HG02571 (cell line): ENCODE measurements around the gene LRRC36.
"Not testable (repeated sequence)": the region's sequence is repeated elsewhere in the genome, so short reads cannot be mapped to it uniquely, and the experiment has no call there.

Experiments
- ATAC-seq: cut with Tn5 transposase; IDR thresholded peaks from one replicate; pipeline ENCODE4 v1.9.1; 2021; ENCODE audit warnings: mild to moderate bottlenecking, moderate library complexity; ENCODE audit not compliant: unreplicated experiment

Gene LRRC36

DNA sequence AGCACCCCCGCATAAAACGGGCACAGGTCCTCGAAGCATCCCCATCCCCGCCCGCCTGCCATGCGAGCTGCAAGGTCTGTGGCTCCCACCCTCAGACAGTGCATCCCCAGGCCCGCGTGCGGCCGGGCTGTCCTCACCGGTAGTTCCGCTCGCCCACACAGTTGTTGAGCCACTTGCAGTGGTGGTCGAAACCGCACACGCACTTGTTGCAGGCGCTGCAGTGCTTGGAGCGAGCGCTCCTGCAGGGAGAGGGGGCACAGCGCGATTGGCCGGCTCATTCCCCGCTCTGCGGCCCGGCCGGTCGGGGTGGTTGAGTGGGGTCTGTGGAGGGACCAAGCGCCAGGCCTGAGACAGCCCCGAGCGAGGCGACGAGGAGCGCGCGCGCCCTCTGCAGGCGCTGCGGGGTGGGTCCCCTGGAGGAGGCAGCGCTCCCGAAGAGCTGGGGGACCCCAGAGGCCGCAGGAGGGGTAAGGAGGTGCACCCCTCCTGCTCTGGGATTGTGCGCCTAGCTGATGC is 72.7 kb downstream of the LRRC36 start:
- ATAC-seq = no peak

DNA sequence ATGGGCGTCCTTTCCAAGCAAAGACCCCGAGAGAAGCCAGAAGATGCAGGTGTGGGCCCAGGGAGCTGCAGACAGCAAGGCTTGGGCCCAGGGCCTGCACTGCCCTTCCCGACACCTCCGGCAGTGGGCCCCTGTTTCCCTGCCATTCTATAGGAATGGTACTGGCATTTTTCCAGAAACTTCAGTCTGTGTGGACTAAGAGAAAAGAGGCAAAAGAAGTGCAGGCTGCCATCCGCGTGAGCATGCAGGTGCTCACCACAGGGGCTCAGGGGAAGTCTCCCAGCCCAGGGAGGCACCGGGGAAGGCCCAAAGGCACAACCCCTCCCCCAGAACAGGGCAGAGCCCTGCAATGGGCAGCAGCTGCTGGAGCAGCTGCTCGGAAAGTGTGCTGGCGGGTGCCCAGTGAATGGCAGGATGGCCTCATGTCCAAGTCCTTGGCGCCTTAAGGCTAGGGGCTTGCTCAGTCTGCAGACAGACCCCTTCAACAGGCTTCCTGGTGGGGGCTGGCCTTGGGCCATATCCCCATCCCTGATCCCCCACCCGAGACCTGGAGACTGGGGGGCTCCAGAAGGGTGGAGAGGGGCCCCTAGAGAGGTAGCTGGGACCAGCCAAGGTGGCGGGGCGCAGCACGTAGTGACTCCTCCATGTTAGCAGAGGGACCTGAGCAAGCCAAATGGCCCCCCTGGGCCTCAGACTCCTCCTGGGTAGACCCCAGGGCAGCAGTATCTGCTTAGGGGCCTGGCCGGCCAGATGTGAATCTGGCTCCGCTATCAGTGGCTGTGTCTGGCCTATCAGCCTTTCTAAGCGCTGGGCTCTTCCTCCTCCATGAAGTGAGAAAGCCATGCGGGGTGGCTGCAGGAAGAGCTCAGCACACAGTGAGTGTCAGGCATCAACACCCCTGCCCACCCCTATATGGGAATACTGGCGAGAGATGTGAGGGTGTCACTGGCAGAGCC is 73.4 kb downstream of the LRRC36 start:
- no peak for ATAC-seq

DNA sequence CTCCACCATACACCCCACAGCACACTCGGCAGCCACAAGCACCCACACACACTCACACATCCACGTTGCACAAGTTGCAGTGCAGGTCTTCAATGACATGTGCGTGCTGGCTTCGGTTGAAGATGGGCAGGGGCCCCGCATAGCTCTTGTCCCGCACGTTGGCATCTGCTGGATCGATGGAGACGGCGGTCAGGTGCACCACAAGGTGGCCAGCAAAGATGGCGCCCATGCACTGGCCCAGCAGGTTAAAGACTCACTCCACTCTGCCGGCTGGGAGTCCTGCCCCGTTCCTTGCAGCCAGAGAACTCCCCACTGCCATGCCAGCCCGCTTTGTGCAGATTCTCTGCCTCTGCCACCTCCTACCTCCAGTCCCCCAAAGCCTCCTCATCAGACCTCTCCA is 74.3 kb downstream of the LRRC36 start:
- no peak for ATAC-seq

DNA sequence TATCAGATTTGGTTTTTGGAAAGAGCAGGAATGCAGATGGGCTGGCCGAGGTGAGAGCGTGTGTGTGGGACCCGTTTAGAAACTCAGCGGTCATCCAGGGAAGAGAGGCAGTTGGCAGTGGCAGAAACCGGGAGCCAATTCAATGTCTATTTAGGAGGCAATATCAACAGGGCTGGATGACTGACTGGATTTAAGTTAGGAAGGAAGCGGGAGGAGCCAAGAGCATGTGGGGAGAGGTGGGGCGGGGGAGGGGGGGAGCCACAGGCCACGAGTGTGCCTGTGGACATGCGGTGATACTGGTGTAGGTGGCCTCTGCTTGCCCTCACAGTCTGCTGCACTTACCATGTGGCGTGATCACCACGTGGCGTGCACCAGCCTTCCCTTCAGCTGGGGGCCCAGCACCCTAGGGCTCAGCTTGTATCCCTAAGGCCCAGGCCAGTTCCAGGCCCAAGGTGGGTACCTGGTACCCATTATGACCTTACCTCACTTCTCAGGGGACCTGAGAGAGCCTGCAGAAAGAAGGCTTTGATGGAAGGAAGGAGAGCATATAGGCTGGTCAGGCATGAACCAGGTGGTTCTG is 77.5 kb downstream of the LRRC36 start:
- ATAC-seq = no peak

DNA sequence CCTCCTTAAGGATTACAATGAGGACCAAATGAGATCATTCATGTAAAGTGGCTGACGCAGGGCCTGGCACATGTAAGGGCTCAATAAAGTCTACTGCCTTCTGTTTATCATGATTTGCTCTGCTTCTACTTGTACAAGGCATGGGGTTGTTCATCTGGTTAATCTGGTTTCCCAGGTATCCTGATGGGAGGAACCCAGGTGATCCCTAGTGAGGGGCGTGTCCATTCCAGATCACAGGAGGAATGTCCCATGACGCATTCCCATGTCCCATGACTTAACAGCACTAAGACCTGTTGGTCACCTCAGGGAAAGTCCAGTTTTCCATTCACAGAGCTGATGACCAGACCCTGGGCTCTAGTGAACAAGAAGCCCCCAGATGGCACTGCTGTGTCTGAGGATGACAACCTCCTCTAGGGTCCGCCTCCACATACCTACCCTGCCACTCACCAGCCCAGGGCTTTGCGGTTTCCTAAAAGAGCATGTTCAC is 78.2 kb downstream of the LRRC36 start:
- no peak for ATAC-seq

DNA sequence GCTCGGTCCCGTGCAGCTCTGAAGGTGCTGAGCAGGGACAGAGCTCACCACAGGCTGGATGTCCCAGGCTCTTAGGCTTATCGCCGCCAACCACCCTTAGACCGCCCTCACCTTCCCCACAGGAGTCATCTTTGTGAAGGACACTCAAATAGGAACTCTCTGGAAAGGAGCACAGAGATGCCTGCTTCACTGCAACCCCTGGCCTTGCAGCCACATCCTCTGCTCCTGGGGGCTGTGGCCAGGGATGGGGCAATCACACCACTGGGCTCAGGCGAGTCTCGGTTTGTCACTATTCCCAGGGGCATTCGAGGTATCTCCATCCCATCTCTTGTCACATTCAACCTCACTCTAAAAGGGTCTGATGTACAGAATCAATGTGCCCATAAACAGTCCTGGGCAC is 78.7 kb downstream of the LRRC36 start:
- ATAC-seq = no peak

DNA sequence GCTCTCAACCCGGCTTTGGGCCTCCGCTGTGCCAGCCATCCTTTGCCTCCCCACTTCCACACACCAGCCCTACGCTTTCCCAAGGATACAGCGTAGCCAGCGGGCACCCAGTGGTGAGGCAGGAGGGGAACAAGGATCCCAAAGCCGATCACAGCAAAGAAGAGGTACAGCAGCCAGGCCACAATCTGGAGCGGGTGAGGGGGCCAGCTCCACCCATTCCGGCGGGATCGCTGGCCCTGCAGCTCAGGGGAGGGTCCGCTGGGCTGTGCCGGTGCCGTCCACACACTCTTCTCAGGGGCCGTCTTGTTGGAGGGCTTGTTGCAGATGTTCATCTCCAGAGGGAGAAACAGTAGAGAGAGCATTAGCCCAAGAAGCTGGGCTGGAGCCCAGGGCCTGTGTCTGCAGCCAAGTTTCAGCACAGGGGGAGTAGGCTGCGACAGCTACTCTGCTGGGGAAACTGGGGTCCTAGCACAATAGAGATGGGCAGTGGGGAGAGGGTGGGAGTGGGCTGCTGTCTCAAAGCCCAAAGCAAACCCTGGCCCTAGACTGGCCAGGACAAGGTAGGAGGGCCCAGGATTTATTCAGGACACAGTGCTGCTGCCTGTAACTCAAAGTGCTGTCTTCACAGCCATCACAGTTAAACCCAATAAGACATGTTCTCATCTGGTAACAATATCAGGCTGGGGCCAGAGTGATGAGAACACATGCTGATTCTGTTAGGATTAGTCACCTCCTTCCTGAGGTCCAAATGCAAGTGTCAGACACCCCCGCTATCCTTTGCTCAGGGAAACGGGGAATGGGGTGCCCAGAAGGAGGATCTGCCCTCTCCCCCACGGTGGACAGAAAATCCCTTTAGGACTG is 79.7 kb downstream of the LRRC36 start:
- ATAC-seq = no peak

DNA sequence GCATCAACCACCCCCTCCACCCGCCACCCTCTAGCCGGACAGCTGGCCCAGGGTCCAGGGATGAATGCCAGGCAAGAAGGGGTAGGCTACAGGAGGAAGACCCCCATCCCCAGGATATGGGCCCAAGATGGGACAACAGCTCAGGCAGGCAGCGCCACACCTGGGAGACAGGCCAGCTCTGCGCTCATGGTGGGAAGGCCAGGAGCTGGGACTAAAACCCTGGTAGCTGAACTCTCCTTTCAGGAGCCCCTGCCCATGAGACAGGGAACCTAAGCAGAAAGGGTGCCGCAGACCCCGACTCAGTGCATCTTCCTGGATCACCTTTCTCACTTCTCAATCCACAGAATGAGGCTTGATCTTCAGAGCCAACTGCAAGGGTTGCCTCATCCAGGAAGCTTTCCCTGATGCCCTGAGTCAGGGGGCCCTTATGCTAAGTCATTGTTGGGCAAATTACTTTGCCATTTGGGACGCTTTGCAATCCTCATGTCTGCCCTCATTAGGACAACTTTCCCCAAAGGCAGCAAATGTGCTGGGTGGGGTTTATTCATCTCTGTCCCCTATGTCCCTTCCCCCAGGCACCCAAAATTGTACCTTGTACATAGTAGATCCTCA is 80.7 kb downstream of the LRRC36 start:
- no peak for ATAC-seq

DNA sequence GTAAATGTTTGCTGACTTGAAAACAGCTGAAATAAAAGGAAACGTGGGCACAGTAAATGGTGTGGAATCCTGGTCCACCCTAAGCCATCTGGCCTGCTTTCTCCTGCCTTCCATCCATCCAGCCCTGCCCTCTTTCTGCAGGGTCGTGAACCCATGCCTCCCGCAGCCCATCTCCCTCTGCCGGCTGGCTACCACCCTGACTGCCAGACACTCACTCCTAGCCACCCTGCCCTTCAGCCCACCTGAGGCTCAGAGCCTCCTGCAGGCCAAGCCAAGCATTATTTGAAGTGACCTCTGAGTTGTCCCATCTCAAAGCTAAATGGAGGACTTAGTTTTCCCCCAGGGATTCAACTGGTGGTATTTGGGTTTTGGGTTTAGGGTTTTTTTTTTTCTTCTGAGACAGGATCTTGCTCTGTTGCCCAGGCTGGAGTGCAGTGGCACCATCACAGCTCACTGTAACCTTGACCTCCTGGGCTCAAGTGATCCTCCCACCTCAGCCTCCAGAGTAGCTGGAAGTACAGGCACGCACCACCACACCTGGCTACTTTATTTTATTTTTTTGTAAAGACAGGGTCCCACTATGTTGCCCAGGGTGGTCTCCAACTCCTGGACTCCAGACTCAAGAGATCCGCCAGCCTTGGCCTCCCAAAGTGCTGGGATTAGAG is 81.3 kb downstream of the LRRC36 start:
- ATAC-seq = no peak

DNA sequence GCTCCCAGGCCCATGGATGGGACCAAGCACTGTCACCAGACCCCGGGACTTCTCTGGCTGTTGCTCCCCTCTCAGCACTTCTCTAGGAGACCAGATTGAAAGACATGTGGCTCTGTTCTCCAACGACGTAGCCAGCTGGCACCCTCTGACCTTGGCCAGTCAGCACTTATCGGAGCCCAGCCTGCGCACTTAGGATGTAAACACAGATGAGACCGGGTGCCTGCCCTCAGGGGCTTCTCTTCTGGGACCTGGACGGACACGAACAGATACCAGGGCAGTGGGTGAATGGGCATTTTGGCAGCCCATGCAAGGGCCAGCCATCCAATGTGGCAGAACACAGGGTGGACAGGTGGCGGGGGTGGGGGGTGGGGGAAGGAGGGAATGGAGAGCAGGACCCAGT is 83.0 kb downstream of the LRRC36 start:
- ATAC-seq = no peak

DNA sequence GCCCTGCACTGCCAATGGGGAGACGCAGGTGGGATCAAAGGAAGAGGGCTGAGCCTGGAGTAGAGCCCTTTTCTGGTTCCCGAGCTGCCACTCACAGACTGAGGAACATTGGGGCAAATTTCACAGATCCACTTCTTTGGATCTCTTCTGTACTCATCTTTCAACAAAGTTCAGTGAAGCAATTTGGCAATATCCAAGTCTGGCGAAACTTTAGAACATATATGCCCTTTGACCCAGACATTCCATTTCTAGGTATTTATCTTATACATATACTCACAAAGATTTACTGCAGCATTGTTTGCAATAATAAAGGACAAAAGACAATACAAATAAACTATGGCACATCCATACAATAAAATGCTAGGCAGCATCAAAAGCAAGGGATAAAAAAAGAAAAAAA is 84.7 kb downstream of the LRRC36 start:
- ATAC-seq = no peak

DNA sequence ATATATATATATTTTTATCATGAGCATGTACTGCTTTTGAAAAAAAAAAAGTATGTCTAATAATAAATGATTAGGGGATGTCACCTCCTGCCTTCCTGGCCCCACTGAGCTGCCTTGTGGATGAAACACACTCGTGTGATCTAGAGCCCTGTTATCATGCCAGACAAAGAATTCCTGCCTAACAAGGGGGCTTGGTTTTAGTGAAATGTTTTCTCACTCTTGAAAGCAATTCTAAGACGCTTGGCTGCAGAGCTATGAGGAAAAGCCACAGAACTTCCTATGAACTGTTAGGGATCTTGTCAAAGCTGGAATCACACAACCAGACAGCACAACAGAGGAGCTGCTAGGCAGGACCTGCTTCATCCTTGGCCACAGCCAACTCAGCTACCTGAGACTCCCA is 85.7 kb downstream of the LRRC36 start:
- no peak for ATAC-seq

DNA sequence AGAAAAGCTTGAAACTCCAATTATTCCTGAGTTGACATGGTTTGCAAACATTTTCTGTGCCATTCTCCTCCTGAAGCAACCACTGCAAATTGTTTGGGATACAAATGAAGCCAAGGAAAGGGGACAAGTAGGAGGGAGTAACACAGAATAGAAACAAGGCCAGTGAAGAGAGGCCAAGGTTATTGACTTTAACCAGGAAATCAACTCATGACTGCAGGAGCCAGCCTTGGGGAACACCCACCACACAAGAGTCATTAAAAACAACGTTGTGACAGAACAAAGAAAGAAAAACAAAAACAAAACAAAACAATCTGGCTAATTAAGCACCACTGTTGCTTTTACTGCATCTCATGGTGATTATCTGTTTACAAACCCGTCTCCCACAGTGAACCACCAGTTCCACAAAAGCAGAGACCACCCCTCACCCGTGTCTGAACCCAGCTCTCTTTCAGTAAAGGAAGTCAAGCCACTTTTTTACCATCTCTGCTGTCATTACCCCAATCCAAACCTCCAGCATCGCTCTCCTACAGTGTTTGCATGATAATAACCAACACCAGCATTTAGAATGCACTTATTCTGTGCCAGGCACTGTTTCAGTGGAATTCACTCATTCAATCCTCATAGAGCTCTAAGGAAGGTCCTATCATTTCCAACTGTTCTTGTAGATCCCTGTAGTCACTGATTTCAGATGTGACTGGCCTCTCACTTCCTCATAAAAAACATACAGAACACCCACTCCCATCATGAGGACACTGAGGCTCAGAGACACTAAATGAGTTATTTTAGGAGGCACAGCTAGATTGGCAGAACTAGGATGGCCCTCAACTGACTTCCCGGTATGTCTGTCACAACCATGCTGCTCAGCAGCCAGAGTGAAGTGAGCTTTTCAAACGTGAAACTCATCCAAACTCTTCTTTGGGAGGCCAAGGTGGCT is 87.6 kb downstream of the LRRC36 start:
- ATAC-seq = no peak

DNA sequence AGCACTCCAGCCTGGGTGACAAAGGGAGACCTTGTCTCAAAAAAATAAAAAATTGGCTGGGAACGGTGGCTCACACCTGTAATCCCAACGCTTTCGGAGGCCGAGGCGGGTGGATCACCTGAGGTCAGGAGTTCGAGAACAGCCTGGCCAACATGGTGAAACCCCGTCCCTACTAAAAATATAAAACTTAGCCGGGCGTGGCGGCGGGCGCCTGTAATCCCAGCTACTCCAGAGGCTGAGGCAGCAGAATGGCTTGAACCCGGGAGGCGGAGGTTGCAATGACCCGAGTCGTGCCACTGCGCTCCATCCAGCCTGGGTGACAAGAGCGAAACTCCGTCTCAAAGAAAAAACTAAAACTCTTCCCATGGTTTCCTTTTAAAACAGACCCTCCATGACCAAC is 88.8 kb downstream of the LRRC36 start:
- not testable (repeated sequence) for ATAC-seq

DNA sequence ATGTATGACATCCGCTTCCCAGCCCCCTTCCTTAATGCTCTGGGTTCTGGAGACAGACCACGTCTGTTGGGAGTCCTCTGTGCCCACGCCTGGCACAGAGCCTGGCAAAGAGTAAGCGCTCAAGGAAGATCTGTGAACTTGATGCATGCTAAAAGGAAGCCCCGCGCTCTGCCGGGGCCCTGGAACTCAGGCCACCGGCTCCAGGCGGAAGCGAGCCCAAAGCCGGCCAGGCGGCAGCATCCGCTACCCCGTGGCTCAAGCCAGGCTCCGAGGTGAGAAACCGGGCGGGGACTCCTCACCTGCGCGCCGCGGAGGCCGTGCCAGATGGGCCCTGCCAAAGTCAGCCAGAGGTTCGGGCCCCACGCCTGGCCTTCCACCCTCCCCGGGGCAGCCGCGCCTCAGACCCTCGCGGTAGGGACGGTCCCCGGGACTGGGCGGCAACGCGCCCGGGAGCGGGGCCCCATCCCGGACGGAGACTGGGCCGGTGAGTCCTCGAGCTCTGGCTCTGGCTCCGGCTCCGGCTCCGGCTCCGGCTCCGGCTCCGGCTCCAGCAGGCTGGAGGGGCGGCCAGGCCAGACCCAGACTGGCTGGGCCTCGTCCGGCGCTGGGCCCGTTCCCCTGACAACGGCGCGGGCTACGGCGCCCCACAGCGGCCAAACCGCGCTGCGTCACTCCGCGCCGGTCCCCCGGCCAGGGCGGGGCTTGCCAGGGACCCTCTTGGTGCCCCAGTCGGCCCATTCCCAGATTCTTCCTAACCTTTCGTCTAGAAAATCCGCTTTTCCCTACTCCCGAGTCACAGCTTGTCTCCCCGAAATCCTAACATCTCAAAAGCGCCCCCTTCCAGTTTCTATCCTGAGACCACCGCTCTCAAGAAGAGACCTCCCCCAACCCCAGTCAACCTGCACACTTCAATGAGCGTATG is 89.5 kb downstream of the LRRC36 start, which contains the start of gene ZDHHC1:
TSS of gene ZDHHC1 (minus strand) at position 606 of the 922 bp plus-strand sequence. CDS start 8,702 bp downstream, outside the sequence.
- peak; percentile 56 for ATAC-seq

DNA sequence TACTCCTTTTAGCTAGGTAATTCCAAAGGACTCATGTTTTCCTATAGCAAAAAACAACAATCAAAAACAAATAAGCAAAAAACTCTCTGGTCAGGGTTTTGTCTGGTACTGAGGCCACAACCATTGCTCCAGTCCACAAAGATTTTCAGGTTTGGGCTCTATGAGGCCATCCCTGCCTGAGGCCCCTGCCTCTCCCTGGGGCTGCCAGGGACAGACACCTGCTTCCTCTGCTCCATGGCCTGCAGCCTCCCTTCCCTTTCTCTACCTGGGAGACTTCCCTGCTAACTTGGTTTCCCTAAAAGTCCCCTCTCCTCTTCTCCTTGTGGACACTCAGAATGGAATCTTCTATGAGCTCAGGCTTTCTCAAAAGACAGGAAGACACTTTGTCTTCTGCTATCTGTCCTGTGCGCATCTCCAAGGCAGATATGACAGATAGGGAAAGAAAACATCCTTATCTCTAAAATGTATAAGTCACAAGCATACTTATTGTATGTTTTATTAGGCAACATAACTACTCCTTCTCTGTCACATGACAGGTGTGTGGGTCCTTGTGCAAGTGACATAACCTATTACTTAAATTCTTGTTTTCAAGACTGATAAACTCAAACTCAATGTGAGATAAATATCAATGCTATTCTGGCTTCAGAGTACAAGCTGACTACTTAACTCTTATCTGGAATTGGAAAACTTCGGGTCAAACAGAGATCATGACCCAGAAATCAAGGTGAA is 90.9 kb downstream of the LRRC36 start:
- ATAC-seq = no peak

DNA sequence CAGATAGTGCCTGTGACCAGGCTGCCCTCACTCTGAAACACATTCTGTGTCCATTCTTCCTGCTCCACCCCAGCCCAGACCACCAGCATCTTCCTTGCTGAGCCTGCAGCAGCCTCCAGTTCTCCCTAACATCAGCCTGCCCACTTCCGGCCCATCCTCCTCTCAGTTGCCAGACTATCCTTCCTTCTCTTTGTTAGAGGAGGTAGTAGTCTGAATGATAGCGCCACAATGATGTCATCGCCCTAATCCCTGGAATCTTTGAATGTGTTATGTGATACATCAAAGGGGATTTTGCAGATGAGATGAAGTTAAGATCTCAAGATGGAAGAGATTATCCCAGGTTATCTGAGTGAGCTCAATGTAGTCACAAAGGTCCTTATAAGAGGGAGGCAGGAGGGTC is 92.9 kb downstream of the LRRC36 start:
- no peak for ATAC-seq
